HG03378 (cell line): ENCODE results near the gene MCF2L2.

Experiments used
- ATAC-seq: cut with Tn5 transposase; IDR thresholded peaks from one replicate; pipeline ENCODE4 v1.9.1; 2021; ENCODE audit warnings: mild to moderate bottlenecking, moderate library complexity; ENCODE audit not compliant: unreplicated experiment

Gene MCF2L2

GRCh38 chr3:183212096-183212495, 216.3 kb downstream of the MCF2L2 start:
- ATAC-seq, result no peak

GRCh38 chr3:183211352-183211751, 217.1 kb downstream of the MCF2L2 start:
- ATAC-seq, result no peak

- ATAC-seq, result no peak
Measured at GRCh38 chr3:183210862-183211341, 217.5 kb downstream of the MCF2L2 start.

- no peak for ATAC-seq
Measured at GRCh38 chr3:183210341-183210740, 218.1 kb downstream of the MCF2L2 start.

- ATAC-seq, result no peak
Measured at GRCh38 chr3:183208800-183209199, 219.6 kb downstream of the MCF2L2 start.

- ATAC-seq, result no peak
Measured at GRCh38 chr3:183208260-183208659, 220.2 kb downstream of the MCF2L2 start.

GRCh38 chr3:183203670-183204069, 224.7 kb downstream of the MCF2L2 start:
- no peak for ATAC-seq

- no peak for ATAC-seq
Measured at GRCh38 chr3:183202004-183202722, 226.3 kb downstream of the MCF2L2 start.

GRCh38 chr3:183198939-183199338, 229.5 kb downstream of the MCF2L2 start:
- ATAC-seq, result no peak

GRCh38 chr3:183197734-183198133, 230.7 kb downstream of the MCF2L2 start:
- no peak for ATAC-seq

GRCh38 chr3:183195266-183195665, 233.2 kb downstream of the MCF2L2 start:
- ATAC-seq, result no peak

- ATAC-seq, result no peak
Measured at GRCh38 chr3:183193762-183194689, 234.4 kb downstream of the MCF2L2 start.

- no peak for ATAC-seq
Measured at GRCh38 chr3:183192650-183193300, 235.6 kb downstream of the MCF2L2 start.

- ATAC-seq, result no peak
Measured at GRCh38 chr3:183189641-183190040, 238.8 kb downstream of the MCF2L2 start.

GRCh38 chr3:183188895-183189462, 239.4 kb downstream of the MCF2L2 start:
- no peak for ATAC-seq

- ATAC-seq, result no peak
Measured at GRCh38 chr3:183185696-183186095, 242.7 kb downstream of the MCF2L2 start.

- ATAC-seq, result no peak
Measured at GRCh38 chr3:183182732-183183610, 245.4 kb downstream of the MCF2L2 start.

GRCh38 chr3:183182073-183182472, 246.3 kb downstream of the MCF2L2 start:
- ATAC-seq, result no peak

GRCh38 chr3:183181606-183182005, 246.8 kb downstream of the MCF2L2 start:
- no peak for ATAC-seq

- no peak for ATAC-seq
Measured at GRCh38 chr3:183180784-183181295, 247.6 kb downstream of the MCF2L2 start.
